GM12878 (cell line): Measurements from ENCODE around the gene C1QL1. TPM values are rescaled to one million over a fixed set of nuclear protein-coding genes. Genes with fewer than 3 reads are reported as not detected.

Experiments used
- ATAC-seq: fragments of 200-7000 bp; cut with Tn5 transposase; 3 replicates; pipeline ENCODE4 v1.9.1; 2020; ENCODE audit warnings: mild to moderate bottlenecking, moderate library complexity
- BruUV-seq: library from RNA; stranded (reverse); fragments of 400-500 nt; replicated peaks from 2 replicates; lab custom pipeline; 2021; lab: Mats Ljungman, UMichigan
- CTCF ChIA-PET: fragments of 300-600 bp; sonication (Branson Sonifier 250); formaldehyde crosslinking; extraction: SDS; loops from one replicate; lab custom pipeline; 2021; ENCODE audit warnings: inconsistent platforms; lab: Yijun Ruan, JAX
- POLR2A ChIA-PET: fragments of 350-600 bp; formaldehyde crosslinking; extraction: SDS; loops from one replicate; lab custom pipeline; 2021; ENCODE audit warnings: inconsistent platforms; lab: Charles Lee
- RAD21 ChIA-PET: fragments of 300-600 bp; sonication (Branson Sonifier 250); formaldehyde crosslinking; loops from one replicate; lab custom pipeline; 2023; ENCODE audit warnings: antibody characterized with exemption; ENCODE audit not compliant: unreplicated experiment; lab: Charles Lee
- SMC1A ChIA-PET: fragments of 300-600 bp; sonication (Branson Sonifier 250); formaldehyde crosslinking; loops from one replicate; lab custom pipeline; 2023; ENCODE audit not compliant: unreplicated experiment, uncharacterized antibody; lab: Charles Lee
- DNase-seq: peaks from one replicate; pipeline ENCODE4 v3.0.0-alpha.2; 2011; ENCODE audit warnings: low read depth, low spot score
- FAIRE-seq: peaks from 3 replicates; lab custom pipeline; 2011; peaks lifted over from hg19 to GRCh38; lab: Jason Lieb, UNC
- H2AFZ ChIP-seq: 2 replicates; pipeline ENCODE4 v1.6.0; 2011; ENCODE audit warnings: low read depth, low read length, control low read depth; ENCODE audit not compliant: control insufficient read depth
- H3K27ac ChIP-seq: 2 replicates; pipeline ENCODE4 v1.5.1; 2011; ENCODE audit warnings: control low read depth; ENCODE audit not compliant: control insufficient read depth, insufficient read depth
- H3K27me3 ChIP-seq, 2 experiments: replicated peaks in 1 of 2; 2 replicates each; pipeline versions ENCODE4 v1.6.0 to v1.6.1; 2011; ENCODE audit warnings: low read length in 1 of 2; ENCODE audit not compliant: control insufficient read depth in 2 of 2, insufficient read depth in 2 of 2
- H3K36me3 ChIP-seq, 2 experiments: 2 replicates each; pipeline ENCODE4 v1.5.1; 2011; ENCODE audit warnings: low read length in 1 of 2; ENCODE audit not compliant: control insufficient read depth in 2 of 2, insufficient read depth in 2 of 2
- H3K4me1 ChIP-seq: 2 replicates; pipeline ENCODE4 v1.6.1; 2011; ENCODE audit warnings: mild to moderate bottlenecking, low read length, moderate library complexity, mixed read lengths; ENCODE audit not compliant: control insufficient read depth, insufficient read depth
- H3K4me2 ChIP-seq: 2 replicates; pipeline ENCODE4 v1.6.0; 2011; ENCODE audit warnings: control low read depth; ENCODE audit not compliant: control insufficient read depth, insufficient read depth
- H3K4me3 ChIP-seq: fragments of 200-600 bp; sonication (generic); 2 replicates; pipeline ENCODE4 v1.5.1; 2016
- H3K79me2 ChIP-seq: 2 replicates; pipeline ENCODE4 v1.6.0; 2011; ENCODE audit warnings: low read length; ENCODE audit not compliant: control insufficient read depth, insufficient read depth
- H3K9ac ChIP-seq: 2 replicates; pipeline ENCODE4 v1.8.0; 2011; ENCODE audit warnings: low read length, control low read depth, mixed read lengths; ENCODE audit not compliant: control insufficient read depth, insufficient read depth
- H3K9me3 ChIP-seq: replicated peaks from 3 replicates; pipeline ENCODE4 v1.5.1; 2011; ENCODE audit warnings: mild to moderate bottlenecking, low read length; ENCODE audit not compliant: control insufficient read depth, insufficient read depth
- H4K20me1 ChIP-seq: 2 replicates; pipeline ENCODE4 v1.6.0; 2011; ENCODE audit not compliant: control insufficient read depth, insufficient read depth
- ATF2 ChIP-seq: IDR thresholded peaks from 2 replicates; pipeline ENCODE4 v1.6.1; 2012; ENCODE audit warnings: low read length, inconsistent platforms
- ATF3 ChIP-seq: IDR thresholded peaks from 2 replicates; pipeline ENCODE4 v1.6.1; 2011; ENCODE audit warnings: low read depth, mild to moderate bottlenecking, low read length, moderate library complexity, borderline replicate concordance; ENCODE audit errors: extremely low read depth
- CHD4 ChIP-seq: fragments of 200-600 bp; sonication (generic); IDR thresholded peaks from 2 replicates; pipeline ENCODE4 v1.6.1; 2016; ENCODE audit warnings: mild to moderate bottlenecking
- ETV6 ChIP-seq, 2 experiments: fragments of 450-650 bp in 1 of 2; IDR thresholded peaks in 1 of 2; conservative IDR thresholded peaks in 1 of 2; 2 replicates each; pipeline ENCODE4 v1.6.1; 2014; ENCODE audit warnings: antibody characterized with exemption in 1 of 2, borderline replicate concordance in 1 of 2, low read depth in 1 of 2, mild to moderate bottlenecking in 1 of 2, moderate library complexity in 1 of 2
- GABPA ChIP-seq: IDR thresholded peaks from 2 replicates; pipeline ENCODE4 v1.6.1; 2014; ENCODE audit warnings: antibody characterized with exemption, low read depth, mild to moderate bottlenecking, inconsistent platforms
- MYC ChIP-seq: IDR thresholded peaks from 2 replicates; pipeline ENCODE4 v1.6.1; 2011; ENCODE audit warnings: mild to moderate bottlenecking, low read length, moderate library complexity, inconsistent platforms; ENCODE audit not compliant: insufficient read depth, insufficient replicate concordance, insufficient read length, severe bottlenecking
- NBN ChIP-seq: fragments of 450-650 bp; IDR thresholded peaks from 2 replicates; pipeline ENCODE4 v1.6.1; 2016
- NFIC ChIP-seq: IDR thresholded peaks from 2 replicates; pipeline ENCODE4 v1.6.1; 2012; ENCODE audit warnings: low read depth, mild to moderate bottlenecking, inconsistent platforms, low read length, moderate library complexity
- RAD21 ChIP-seq: IDR thresholded peaks from 2 replicates; pipeline ENCODE4 v1.6.1; 2011; ENCODE audit warnings: mild to moderate bottlenecking, low read depth, low read length, moderate library complexity; ENCODE audit not compliant: insufficient read depth
- RAD51 ChIP-seq: fragments of 450-650 bp; IDR thresholded peaks from 2 replicates; pipeline ENCODE4 v1.6.1; 2016; ENCODE audit warnings: moderate library complexity, mild to moderate bottlenecking, inconsistent platforms
- RCOR1 ChIP-seq: conservative IDR thresholded peaks from 2 replicates; pipeline ENCODE4 v1.6.1; 2012; ENCODE audit warnings: low read depth, low read length, improper control_type of control experiment
- SIN3A ChIP-seq: IDR thresholded peaks from 2 replicates; pipeline ENCODE4 v1.6.1; 2012; ENCODE audit warnings: low read depth, low read length, improper control_type of control experiment
- SP1 ChIP-seq: IDR thresholded peaks from one replicate; pipeline ENCODE4 v1.6.1; 2011; ENCODE audit warnings: low read depth, low read length
- ZZZ3 ChIP-seq: IDR thresholded peaks from 2 replicates; pipeline ENCODE4 v1.6.1; 2011; ENCODE audit warnings: low read depth; ENCODE audit not compliant: control insufficient read depth, insufficient read length
- WGBS: methylation state at CpG from one replicate; pipeline ENCODE4 v1.1.6; 2016; ENCODE audit warnings: low lambda C conversion rate; ENCODE audit not compliant: insufficient replicate concordance, insufficient coverage; ENCODE audit errors: missing lambda C conversion rate; 5-methylcytosine and 5-hydroxymethylcytosine counted together
- in situ Hi-C: fragments of 300-500 bp; cut with MboI; formaldehyde crosslinking; loops from 9 replicates; pipeline ENCODE4 v1.14.3; 2018; ENCODE audit warnings: mixed read lengths
- intact Hi-C: fragments of 100-400 bp; cut with micrococcal nuclease; formaldehyde crosslinking; loops from one replicate; pipeline ENCODE4 v1.14.2; 2022; ENCODE audit not compliant: unreplicated experiment
- polyA plus RNA-seq, 11 experiments: library from polyadenylated mRNA; depleted of rRNA in 4 of 11; unstranded in 6 of 11; stranded (reverse) in 5 of 11; fragments of >200 nt; fragmentation: Nextera tagmentation in 4 of 11; fragmentation: Illumina TruSeq in 1 of 11; extraction: Ambion mirVana in 4 of 11; extraction: Trizol in 1 of 11; gene quantifications; 1 replicate in 1 of 11; 2 replicates in 10 of 11; pipeline versions ENCODE4 v1.2.1 to v1.2.3, GENCODE V29; 2011 to 2016; ENCODE audit warnings: inconsistent platforms in 2 of 11, missing spikeins in 2 of 11, low read depth in 1 of 11
- total RNA-seq, 4 experiments: library from RNA; depleted of rRNA in 3 of 4; stranded (reverse); fragments of >200 nt in 3 of 4; fragmentation: Illumina TruSeq in 1 of 4; extraction: Trizol in 1 of 4; gene quantifications; 2 replicates each; pipeline versions ENCODE4 v1.2.1 to v1.2.3, GENCODE V29; 2013 to 2021

C1QL1 gene
- total and polyA plus RNA-seq, 10 of the 15 experiments (the other 5 are each of a cell fraction or from before 2014, with no cell fraction given), result not detected

- ChIA-PET CTCF (interaction anchor here (1.3 to 1.9 kb wide), 4 partner anchors 17 to 123 kb away, joined by 4 to 6 read pairs (median 4); no protein-coding TSS in a partner anchor), POLR2A (interaction anchor here (0.6 kb wide), 1 partner anchor 683 kb away, joined by 3 read pairs; no protein-coding TSS in a partner anchor), SMC1A (no interaction called here), RAD21 (no interaction called here)
- WGBS, result 28% methylated on average over 10 of the region's 13 CpGs
- DNase-seq (no peak), FAIRE-seq (no peak), ATAC-seq (no peak)
- no peaks in the 10 kb centered on the region for H3K36me3 ChIP-seq
- H4K20me1 ChIP-seq, result no peaks in the 10 kb centered on the region
- H3K4me3 ChIP-seq, result no peak overlapping the region
- H3K4me1 ChIP-seq, result no peaks in the 10 kb centered on the region
- no TSS peak for BruUV-seq
- no peak overlapping the region for H3K4me2 ChIP-seq
- H3K27ac ChIP-seq, result no peak overlapping the region
- no peak for TF ChIP-seq SP1
- no peak for TF ChIP-seq RAD21
- no peak for TF ChIP-seq CHD4
- no peak for TF ChIP-seq ETV6 (conservative IDR thresholded peaks at IDR 0.05 in 1 of 2, IDR thresholded peaks at IDR 0.05 in 1 of 2; ENCODE audit: borderline replicate concordance in 1 of 2, low read depth in 1 of 2)
- no peak for TF ChIP-seq RAD51
- TF ChIP-seq MYC, result no peak
- TF ChIP-seq NFIC, result no peak
- TF ChIP-seq ATF2, result no peak
- TF ChIP-seq ATF3, result no peak
- no peak for TF ChIP-seq GABPA
- no peak for TF ChIP-seq ZZZ3
- no peak for TF ChIP-seq RCOR1
- TF ChIP-seq NBN, result no peak
- no peak for TF ChIP-seq SIN3A
- no peak overlapping the region for H3K9ac ChIP-seq
- in situ Hi-C loops (no loop called here), intact Hi-C loops (no loop called here)
- peaks cover 5 to 8% of the 10 kb centered on the region in 2 experiments; a peak in 3 of 4 replicates for H3K27me3 ChIP-seq
- H2AFZ ChIP-seq, result no peak overlapping the region
- H3K9me3 ChIP-seq, result no peaks in the 10 kb centered on the region
- no peaks in the 10 kb centered on the region for H3K79me2 ChIP-seq
Observed at GRCh38 chr17:44976206-44976605, 8.1 kb upstream of the C1QL1 start.
